ENCODE measurements around the gene TM7SF2. TPM values are rescaled to one million over a fixed set of nuclear protein-coding genes. Genes with fewer than 3 reads are reported as not detected.

Gene TM7SF2
- total and polyA plus RNA-seq, 2 donors (not counting 1 experiment from before 2014, with no cell fraction given), result 23.9 to 28.5 TPM

GRCh38 chr11:65083834-65084597 is 27.7 kb upstream of the TM7SF2 start, which contains the start of the genes CDCA5 and ZFPL1:
Gene CDCA5 (minus strand): TSS chr11:65084040. CDS start chr11:65083978, 62 bp downstream.
Gene ZFPL1 (plus strand): TSS chr11:65084222. CDS start chr11:65084699, 477 bp downstream.
- POLR2A ChIA-PET, result no interaction called here
- peaks cover 0 to 40% of the 10 kb centered on the region in 2 experiments for H3K36me3 ChIP-seq (replicated peaks in 1 of 2; ENCODE audit: control extremely low read depth in 1 of 2, control insufficient read depth in 1 of 2, extremely low read depth in 1 of 2, insufficient read depth in 2 of 2, low read length in 1 of 2)

More at GRCh38 chr11:65083834-65084597, 27.7 kb upstream of the TM7SF2 start, which contains the start of the genes CDCA5 and ZFPL1:
- peak within 1 kb of the TSS; percentile 98 for H3K4me3 Mint-ChIP-seq
- no peak for TF ChIP-seq CTCF (IDR thresholded peaks at IDR 0.05)
- no peak for TF ChIP-seq EZH2 (IDR thresholded peaks at IDR 0.05; ENCODE audit: borderline replicate concordance, insufficient read depth, low read depth, low read length, poor library complexity, severe bottlenecking)
- peaks cover 12 to 19% of the 10 kb centered on the region in 2 donors for H3K4me1 ChIP-seq (ENCODE audit: control insufficient read depth in 2 of 2, insufficient read depth in 2 of 2, low read length in 2 of 2)
- under 1% methylated on average over 77 of the region's 79 CpGs for WGBS (ENCODE audit: insufficient coverage)
- ATAC-seq (ENCODE audit: low read depth) (peak; percentile 87), DNase-seq (peak; percentile 98)
- peak within 1 kb of the TSS; percentile 91 to 94 for H3K27ac ChIP-seq (ENCODE audit: low read length in 2 of 2)
- H3K9me3 Mint-ChIP-seq (ENCODE audit: insufficient read depth), result no peaks in the 10 kb centered on the region
- H3K9ac ChIP-seq (ENCODE audit: low read length), result peak within 1 kb of the TSS; percentile 86
- H3K27me3 ChIP-seq (replicated peaks in 1 of 4; ENCODE audit: control extremely low read depth in 1 of 4, control insufficient read depth in 3 of 4, insufficient read depth in 4 of 4, low read length in 3 of 4), result no peaks in the 10 kb centered on the region
- H3K4me2 ChIP-seq (replicated peaks; ENCODE audit: low read depth, low read length, poor library complexity, severe bottlenecking), result peak within 1 kb of the TSS; percentile 88
- intact Hi-C loops (cut with micrococcal nuclease), result loop anchor here (1.0 kb wide), 9 partner anchors 12 to 167 kb away; partner anchors contain the start of genes ARL2, ATG2A, FAU and MRPL49
- H3K27me3 Mint-ChIP-seq, result no peaks in the 10 kb centered on the region
- peaks cover 28% of the 10 kb centered on the region for H3K4me1 Mint-ChIP-seq
- peaks cover 24% of the 10 kb centered on the region for H3K79me2 ChIP-seq (ENCODE audit: control insufficient read depth, insufficient read depth, low read length)
- peak within 1 kb of the TSS; percentile 100 for H3K27ac Mint-ChIP-seq
- CTCF ChIA-PET, result interaction anchor here (0.5 to 2.0 kb wide), 3 partner anchors 27 to 50 kb away, joined by 3 to 8 read pairs (median 6); partner anchors contain the start of gene SAC3D1
- H2AFZ ChIP-seq (ENCODE audit: insufficient read depth, low read depth, low read length, poor library complexity, severe bottlenecking), result peak within 1 kb of the TSS; percentile 98
- peaks cover 8% of the 10 kb centered on the region for H4K20me1 ChIP-seq (ENCODE audit: control insufficient read depth, insufficient read depth, low read length, poor library complexity, severe bottlenecking)
- no peaks in the 10 kb centered on the region for H3K9me3 ChIP-seq (ENCODE audit: control extremely low read depth in 1 of 3, control insufficient read depth in 2 of 3, insufficient read depth in 1 of 3, low read length in 2 of 3)
- peak within 1 kb of the TSS; percentile 61 to 81 (median 76) for H3K4me3 ChIP-seq (ENCODE audit: control extremely low read depth in 1 of 5, extremely low read depth in 1 of 5, insufficient read depth in 1 of 5, low read depth in 2 of 5, low read length in 4 of 5)
